ENCODE data around the gene CALR3.
"Not testable (repeated sequence)": the region's sequence is repeated elsewhere in the genome, so short reads cannot be mapped to it uniquely, and the experiment has no call there.

CALR3 gene

DNA sequence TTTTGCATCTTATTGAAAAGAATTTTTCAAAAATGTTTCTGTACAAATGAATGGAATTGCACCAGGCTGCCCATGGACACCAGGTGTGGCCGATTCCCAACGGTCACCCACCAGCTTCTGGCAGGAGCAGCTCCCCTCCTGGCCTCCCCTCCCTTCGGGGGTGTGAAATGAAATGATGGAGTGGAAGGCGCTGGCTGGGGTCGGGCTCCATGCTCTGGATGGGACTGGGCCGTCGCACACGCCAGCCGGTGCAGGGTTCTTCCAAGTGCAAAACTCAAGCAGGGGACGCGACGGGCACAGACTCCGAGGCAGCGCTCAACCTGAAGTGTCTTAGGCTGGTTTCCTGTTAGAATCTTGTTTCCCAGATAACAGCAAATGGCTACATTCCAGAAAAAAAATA, 22.1 kb upstream of the CALR3 start:
- DNase-seq (ENCODE audit: low read depth): no peak
- no peak overlapping the region for H3K4me3 ChIP-seq (ENCODE audit: low read depth, low read length)
- TF ChIP-seq, protein P1, sequence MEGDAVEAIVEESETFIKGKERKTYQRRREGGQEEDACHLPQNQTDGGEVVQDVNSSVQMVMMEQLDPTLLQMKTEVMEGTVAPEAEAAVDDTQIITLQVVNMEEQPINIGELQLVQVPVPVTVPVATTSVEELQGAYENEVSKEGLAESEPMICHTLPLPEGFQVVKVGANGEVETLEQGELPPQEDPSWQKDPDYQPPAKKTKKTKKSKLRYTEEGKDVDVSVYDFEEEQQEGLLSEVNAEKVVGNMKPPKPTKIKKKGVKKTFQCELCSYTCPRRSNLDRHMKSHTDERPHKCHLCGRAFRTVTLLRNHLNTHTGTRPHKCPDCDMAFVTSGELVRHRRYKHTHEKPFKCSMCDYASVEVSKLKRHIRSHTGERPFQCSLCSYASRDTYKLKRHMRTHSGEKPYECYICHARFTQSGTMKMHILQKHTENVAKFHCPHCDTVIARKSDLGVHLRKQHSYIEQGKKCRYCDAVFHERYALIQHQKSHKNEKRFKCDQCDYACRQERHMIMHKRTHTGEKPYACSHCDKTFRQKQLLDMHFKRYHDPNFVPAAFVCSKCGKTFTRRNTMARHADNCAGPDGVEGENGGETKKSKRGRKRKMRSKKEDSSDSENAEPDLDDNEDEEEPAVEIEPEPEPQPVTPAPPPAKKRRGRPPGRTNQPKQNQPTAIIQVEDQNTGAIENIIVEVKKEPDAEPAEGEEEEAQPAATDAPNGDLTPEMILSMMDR (IDR thresholded peaks at IDR 0.05; ENCODE audit: control insufficient read depth, extremely low read depth, insufficient read depth): no peak

DNA sequence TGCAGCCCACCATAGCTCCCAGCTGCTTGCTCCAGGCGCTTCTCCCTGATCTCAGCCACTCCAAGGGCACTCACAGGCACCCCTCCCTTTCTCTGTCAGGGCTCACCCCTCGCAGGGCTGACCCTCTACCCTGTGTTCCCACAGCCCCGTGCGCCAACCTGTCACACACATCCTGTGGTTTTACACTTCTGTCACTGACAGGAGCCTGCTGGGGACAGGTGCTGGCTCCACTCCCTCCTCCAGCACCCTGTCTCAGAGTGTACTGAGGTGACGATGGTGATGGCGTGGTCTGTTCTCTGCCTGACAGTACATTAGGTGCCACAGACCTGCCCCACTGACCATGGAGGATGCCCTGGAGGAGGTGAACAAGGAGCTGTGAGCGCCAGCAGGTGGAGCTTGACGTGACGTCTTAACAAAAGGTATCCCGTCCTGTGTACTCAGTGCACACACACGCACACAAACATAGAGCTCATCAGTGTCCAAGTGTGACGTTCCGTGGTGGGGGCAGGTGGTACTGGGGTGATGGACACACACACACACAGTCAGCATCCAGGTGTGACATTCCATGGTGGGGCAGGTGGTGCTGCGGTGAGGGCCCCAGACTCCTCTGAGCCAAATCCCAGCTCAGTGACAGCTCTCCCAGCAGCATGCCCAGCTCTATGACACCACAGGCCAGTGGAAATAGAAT, 21.1 kb upstream of the CALR3 start:
- TF ChIP-seq, protein P1 (IDR thresholded peaks at IDR 0.05; ENCODE audit: control insufficient read depth, extremely low read depth, insufficient read depth): no peak
- no peak for DNase-seq (ENCODE audit: low read depth)
- H3K4me3 ChIP-seq (ENCODE audit: low read depth, low read length): no peak overlapping the region

DNA sequence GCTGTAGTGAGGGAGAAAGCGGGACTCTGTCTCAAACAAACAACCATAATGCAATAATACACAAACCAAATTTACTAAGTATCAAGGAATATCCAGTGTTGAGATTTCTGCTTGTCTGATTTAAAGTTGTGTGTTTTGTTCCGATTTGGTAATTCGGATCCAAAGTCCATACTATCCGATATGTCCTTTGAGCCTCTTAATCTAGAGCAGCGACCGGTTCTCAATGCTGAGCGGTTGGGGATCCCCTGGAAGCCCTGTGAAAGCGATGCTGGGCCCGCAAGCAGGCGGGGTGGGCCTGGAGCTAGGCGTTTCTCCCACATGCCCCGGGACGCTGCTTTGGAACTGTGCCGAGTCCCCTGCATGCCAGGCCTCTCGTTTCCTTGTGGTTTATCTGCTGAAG, 20.4 kb upstream of the CALR3 start:
- no peak for DNase-seq (ENCODE audit: low read depth)
- H3K4me3 ChIP-seq (ENCODE audit: low read depth, low read length): no peak overlapping the region
- TF ChIP-seq, protein P1 (IDR thresholded peaks at IDR 0.05; ENCODE audit: control insufficient read depth, extremely low read depth, insufficient read depth): no peak

DNA sequence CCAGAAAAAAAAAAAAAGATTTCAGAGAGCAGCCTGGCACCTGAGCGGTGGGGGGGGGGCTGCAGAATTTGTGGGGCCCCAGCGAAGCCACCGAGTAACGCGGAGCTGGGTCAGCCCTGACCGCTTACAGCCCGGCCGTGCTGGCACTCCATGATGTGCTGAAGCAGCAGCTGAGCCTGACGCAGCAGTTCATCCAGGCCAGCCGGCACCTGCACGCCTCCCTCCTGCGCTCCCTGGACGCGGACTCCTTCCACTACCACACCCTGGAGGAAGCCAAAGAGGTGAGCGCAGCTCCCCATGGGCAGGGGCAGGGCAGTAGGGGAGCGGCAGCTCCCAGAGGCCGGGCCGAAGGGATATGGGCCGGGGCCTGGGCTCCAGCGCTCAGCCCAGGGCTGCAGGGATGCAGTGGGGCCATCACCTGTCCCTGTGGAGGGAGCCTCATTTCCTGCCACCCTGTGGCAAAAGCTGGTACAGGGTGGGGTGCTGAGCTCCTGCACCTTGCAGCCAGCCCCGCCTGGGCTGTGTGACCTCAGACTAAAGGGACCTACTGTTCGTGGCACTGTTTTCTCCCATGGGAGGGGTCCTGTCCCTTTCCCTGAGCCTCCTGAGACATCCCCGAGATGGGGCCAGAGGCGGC, 18.5 kb upstream of the CALR3 start:
- TF ChIP-seq, protein P1 (IDR thresholded peaks at IDR 0.05; ENCODE audit: control insufficient read depth, extremely low read depth, insufficient read depth): no peak
- no peak for DNase-seq (ENCODE audit: low read depth)
- H3K4me3 ChIP-seq (ENCODE audit: low read depth, low read length): no peak overlapping the region

DNA sequence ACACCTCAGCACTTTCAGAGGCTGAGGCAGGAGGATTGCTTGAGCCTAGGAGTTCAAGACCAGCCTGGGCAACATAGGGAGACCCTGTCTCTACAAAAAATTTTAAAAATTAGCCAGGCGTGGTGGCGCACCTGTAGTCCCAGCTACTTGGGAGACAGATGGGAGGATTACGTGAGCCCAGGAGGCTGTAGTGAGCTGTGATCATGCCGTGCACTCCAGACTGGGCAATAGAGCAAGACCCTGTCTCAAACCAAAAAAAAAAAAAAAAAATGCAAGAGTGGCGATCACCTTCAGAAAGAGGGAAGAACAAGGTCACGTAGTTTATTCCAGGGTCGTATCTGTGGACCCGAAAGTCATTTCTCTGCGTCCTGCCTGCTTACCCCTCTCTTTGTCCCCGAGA, 16.6 kb upstream of the CALR3 start:
- not testable (repeated sequence) for DNase-seq (ENCODE audit: low read depth); H3K4me3 ChIP-seq (ENCODE audit: low read depth, low read length)

DNA sequence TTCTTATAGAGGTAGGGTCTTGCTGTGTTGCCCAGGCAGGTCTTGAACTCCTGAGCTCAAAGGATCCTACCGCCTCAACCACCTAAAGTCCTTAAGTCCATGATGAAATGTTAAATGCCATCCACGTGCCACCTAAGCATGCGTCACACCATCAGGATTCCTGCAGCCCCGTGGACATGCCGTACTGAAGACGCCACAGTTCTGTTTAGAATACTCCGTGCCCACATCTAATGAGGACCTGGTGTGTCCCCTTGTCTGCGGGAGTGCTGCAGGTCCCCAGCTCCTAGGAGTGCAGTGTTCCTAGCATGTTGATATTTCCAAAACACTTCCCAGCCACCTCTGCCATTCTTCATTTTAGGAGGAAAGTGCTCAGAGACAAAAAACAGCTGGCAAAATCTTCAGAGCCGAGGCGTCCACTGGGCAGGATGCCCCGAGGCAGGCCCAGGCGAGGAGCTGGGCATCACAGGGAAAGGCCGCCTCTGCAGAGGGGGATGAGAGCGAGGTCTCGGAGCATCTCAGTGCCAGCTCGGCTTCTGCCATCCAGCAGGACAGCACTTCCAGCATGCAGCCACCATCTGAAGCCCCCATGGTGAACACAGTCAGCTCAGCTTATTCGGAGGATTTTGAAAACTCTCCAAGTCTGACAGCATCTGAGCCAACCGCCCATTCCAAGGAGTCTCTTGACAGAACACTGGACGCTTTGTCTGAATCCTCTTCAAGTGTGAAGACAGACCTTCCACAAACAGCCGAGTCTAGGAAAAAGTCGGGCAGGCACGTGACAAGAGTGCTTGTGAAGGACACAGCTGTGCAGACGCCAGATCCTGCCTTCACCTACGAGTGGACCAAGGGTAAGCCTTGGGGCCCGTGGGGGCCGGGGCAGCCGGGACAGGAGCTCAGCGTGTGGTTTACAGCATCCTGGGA, 13.4 kb upstream of the CALR3 start:
- H3K4me3 ChIP-seq (ENCODE audit: low read depth, low read length): no peak overlapping the region
- DNase-seq (ENCODE audit: low read depth): no peak
- TF ChIP-seq, protein P1 (IDR thresholded peaks at IDR 0.05; ENCODE audit: control insufficient read depth, extremely low read depth, insufficient read depth): no peak

DNA sequence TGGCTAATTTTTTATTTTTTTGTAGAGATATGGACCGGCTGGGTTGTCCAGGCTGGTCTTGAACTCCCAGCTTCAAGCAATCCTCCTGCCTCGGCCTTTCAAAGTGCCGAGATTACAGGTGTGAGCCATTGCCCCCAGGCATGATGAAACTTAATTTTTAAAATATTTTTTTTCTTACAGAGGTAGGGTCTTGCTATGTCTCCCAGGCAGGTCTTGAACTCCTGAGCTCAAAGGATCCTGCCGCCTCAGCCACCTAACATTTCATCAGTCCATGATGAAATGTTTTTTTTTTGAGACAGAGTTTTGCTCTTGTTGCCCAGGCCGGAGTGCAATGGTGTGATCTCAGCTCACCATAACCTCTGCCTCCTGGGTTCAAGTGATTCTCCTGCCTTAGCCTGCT, 12.6 kb upstream of the CALR3 start:
- no peak overlapping the region for H3K4me3 ChIP-seq (ENCODE audit: low read depth, low read length)
- no peak for DNase-seq (ENCODE audit: low read depth)
- TF ChIP-seq, protein P1 (IDR thresholded peaks at IDR 0.05; ENCODE audit: control insufficient read depth, extremely low read depth, insufficient read depth): no peak

Measured in LNCaP clone FGC (cell line).